Left lung (tissue), 10 donors: ENCODE measurements around the gene HYCC2. TPM values are rescaled to one million over a fixed set of nuclear protein-coding genes. Genes with fewer than 3 reads are reported as not detected.
A peak's percentile ranks its signal among the peaks of the same experiment; 100 is the strongest.

Experiments used
- ATAC-seq: fragments of 200-7000 bp; cut with Tn5 transposase; one replicate; pipeline ENCODE4 v1.9.1; 2020; ENCODE audit warnings: moderate library complexity
- DNase-seq, 4 donors: peaks; one replicate each; pipeline ENCODE4 v3.0.0-alpha.2; 2013 to 2020
- H3K27ac ChIP-seq, 2 donors: fragments of 200-600 bp; sonication (generic) in 1 of 2; one replicate each; pipeline versions ENCODE4 v1.5.0 to v1.8.0; 2020 to 2021
- H3K27me3 ChIP-seq, 2 donors: fragments of 200-600 bp; sonication (generic) in 1 of 2; one replicate each; pipeline versions ENCODE4 v1.5.0 to v1.8.0; 2020 to 2021
- H3K36me3 ChIP-seq, 2 donors: fragments of 200-600 bp; sonication (generic) in 1 of 2; one replicate each; pipeline versions ENCODE4 v1.5.0 to v1.8.0; 2020 to 2021
- H3K4me1 ChIP-seq, 2 donors: fragments of 200-600 bp; one replicate each; pipeline ENCODE4 v1.8.0; 2021
- H3K4me3 ChIP-seq, 2 donors: fragments of 200-600 bp; sonication (generic) in 1 of 2; one replicate each; pipeline versions ENCODE4 v1.5.0 to v1.8.0; 2020 to 2021; ENCODE audit warnings: mild to moderate bottlenecking in 1 of 2
- H3K9me3 ChIP-seq, 2 donors: fragments of 200-600 bp; sonication (generic) in 1 of 2; one replicate each; pipeline versions ENCODE4 v1.5.0 to v1.8.0; 2020 to 2021
- intact Hi-C, 2 donors: fragments of 100-400 bp; cut with DNase I; formaldehyde crosslinking; loops; one replicate each; pipeline versions ENCODE4 v1.11.2 to v1.14.2; 2022
- polyA plus RNA-seq, 6 donors: library from polyadenylated mRNA; unstranded; fragments of 120-200 nt; gene quantifications; one replicate each; pipeline ENCODE4 v1.2.1, GENCODE V29; 2013; ENCODE audit not compliant: insufficient read length in 6 of 6
- total RNA-seq, 2 donors: library from RNA; stranded (reverse); fragmentation: NEBNext Ultra II Directional; extraction: Animal tissue kit (Norgen Biotek cat#: 25700); gene quantifications; one replicate each; pipeline ENCODE4 v1.2.1, GENCODE V29; 2021
- TF ChIP-seq, protein P1 (sequence below), 2 donors: fragments of 200-600 bp; sonication (generic) in 1 of 2; IDR thresholded peaks; one replicate each; pipeline versions ENCODE4 v1.5.0 to v1.8.0; 2021; ENCODE audit warnings: antibody characterized with exemption in 2 of 2
- donor health status: DM: no; HTN: yes; CAD: no.
- donor health status: DM: no; HTN: no; CAD: no.

The HYCC2 gene
- total and polyA plus RNA-seq, 8 donors: 13.4 to 37.9 (median 14.9) TPM

DNA sequence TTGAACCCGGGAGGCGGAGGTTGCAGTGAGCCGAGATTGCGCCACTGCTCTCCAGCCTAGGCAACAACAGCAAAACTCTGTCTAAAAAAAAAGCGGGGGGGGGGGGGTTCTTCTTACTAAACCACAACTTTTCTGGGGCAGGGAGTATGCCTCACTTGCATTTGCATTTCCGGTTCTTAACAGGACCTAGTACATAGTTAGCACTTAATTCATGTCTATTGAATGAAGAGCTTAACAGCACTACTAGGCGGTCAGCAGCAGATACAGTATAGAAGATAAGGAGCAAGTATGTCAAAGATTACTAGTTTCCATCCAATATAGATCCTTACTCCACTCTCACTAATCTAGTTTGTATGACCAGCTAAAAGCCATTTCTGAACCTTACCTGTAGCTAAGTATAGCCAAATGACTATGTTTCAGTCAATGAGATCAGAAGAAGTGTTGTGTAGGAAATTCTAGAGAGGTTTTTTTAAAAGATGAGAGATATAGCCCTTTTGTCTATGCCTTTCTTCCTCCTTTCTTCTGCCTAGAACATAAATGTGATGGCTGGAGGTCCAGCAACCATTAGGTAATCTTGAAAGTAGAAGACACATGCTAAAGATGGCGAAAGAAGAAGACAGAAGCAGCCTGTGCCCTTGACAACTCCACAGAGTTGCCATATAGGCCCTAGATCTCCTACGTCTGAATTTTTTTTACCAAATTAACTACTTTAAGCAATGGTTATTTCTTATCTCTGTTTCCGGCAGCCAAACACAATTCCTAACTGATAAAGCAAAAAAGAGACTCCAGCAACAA is 11.3 kb downstream of the HYCC2 start:
- H3K9me3 ChIP-seq: no peaks in the 10 kb centered on the region
- H3K27me3 ChIP-seq: no peaks in the 10 kb centered on the region
- intact Hi-C loops: no loop called here
- H3K36me3 ChIP-seq: no peaks in the 10 kb centered on the region
- H3K4me3 ChIP-seq: no peak overlapping the region
- H3K4me1 ChIP-seq: peaks cover 0 to 38% of the 10 kb centered on the region in 2 donors
- TF ChIP-seq, protein P1, sequence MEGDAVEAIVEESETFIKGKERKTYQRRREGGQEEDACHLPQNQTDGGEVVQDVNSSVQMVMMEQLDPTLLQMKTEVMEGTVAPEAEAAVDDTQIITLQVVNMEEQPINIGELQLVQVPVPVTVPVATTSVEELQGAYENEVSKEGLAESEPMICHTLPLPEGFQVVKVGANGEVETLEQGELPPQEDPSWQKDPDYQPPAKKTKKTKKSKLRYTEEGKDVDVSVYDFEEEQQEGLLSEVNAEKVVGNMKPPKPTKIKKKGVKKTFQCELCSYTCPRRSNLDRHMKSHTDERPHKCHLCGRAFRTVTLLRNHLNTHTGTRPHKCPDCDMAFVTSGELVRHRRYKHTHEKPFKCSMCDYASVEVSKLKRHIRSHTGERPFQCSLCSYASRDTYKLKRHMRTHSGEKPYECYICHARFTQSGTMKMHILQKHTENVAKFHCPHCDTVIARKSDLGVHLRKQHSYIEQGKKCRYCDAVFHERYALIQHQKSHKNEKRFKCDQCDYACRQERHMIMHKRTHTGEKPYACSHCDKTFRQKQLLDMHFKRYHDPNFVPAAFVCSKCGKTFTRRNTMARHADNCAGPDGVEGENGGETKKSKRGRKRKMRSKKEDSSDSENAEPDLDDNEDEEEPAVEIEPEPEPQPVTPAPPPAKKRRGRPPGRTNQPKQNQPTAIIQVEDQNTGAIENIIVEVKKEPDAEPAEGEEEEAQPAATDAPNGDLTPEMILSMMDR (IDR thresholded peaks at IDR 0.05): no peak
- peak overlapping the region in 1 of 2 donors; percentile 61 for H3K27ac ChIP-seq
- ATAC-seq: peak; percentile 51
- DNase-seq: no peak

DNA sequence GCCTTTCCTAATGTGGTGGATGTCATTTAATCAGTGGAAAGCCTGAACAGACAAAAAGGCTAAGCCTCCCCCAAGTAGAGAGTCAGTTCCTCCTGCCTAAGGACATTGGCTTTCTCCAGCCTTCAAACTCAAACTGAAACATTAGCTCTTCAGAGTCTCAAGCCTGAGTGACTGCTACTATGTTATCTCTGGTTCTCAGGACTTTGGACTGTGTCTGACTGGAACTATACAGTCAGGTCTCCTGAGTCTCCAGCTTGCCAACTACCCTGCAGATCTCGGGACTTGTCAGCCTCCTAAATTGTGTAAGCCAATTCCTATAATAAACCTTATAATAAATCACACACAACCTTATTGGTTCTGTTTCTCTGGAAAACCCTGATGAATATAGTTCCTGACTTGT is 12.6 kb downstream of the HYCC2 start:
- Histone ChIP-seq H3K4me1 (peaks cover 0 to 36% of the 10 kb centered on the region in 2 donors), H3K27me3 (no peaks in the 10 kb centered on the region), H3K9me3 (no peaks in the 10 kb centered on the region), H3K36me3 (peaks cover 0 to 1% of the 10 kb centered on the region in 2 donors), H3K4me3 (no peak overlapping the region), H3K27ac (peak overlapping the region in 1 of 2 donors; percentile 61)
- intact Hi-C loops: no loop called here
- DNase-seq (no peak), ATAC-seq (no peak)
- TF ChIP-seq, protein P1 (IDR thresholded peaks at IDR 0.05): no peak

DNA sequence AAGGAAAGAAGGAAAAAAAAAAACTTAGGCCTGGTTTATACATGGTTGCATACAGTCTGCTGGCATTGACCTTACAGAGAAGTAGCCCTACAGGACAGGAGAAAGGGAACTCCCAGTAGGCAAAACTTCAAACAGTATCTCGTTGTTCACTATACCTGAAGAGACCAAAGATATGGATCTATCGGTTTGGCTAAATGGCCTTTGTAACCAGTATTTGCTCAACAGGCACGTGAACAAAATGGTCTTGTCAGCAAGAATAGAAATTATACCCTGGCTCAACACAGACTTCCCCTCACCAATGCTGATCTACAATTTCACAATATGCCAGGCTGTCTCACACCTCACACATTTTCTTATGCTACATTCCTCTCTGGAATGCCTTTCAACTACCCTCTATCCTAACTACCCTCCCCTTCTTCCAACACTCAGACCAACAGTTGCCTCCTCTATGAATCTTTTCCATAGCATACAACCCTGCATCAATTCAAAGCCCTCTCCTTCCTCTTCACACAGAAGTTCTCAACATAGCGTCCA is 13.7 kb downstream of the HYCC2 start:
- Histone ChIP-seq H3K27me3 (no peaks in the 10 kb centered on the region), H3K9me3 (no peaks in the 10 kb centered on the region), H3K4me1 (peaks cover 0 to 40% of the 10 kb centered on the region in 2 donors), H3K36me3 (peaks cover 0 to 4% of the 10 kb centered on the region in 2 donors), H3K4me3 (no peak overlapping the region), H3K27ac (peak overlapping the region in 1 of 2 donors; percentile 53)
- ATAC-seq (no peak), DNase-seq (no peak)
- intact Hi-C loops: no loop called here
- TF ChIP-seq, protein P1 (IDR thresholded peaks at IDR 0.05): no peak

DNA sequence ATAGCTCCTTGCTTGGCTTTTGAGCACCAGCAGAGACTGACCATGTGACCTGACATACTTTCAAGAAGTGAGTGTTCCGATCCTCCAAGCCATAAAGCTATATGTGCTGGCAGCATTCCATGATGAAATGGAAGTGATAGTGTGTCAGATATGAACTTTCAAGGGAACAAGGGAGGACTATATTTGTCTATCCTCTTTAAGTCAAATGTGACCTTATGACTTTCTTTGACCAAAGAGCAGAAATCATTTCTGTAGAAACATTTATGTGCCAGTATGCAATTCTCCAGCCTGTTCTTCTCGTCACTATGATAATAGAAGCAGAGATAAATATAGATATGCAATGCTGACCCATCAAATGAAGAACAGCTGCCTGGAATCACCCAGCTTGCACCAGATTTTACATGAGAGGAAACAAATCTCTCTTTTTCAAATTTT is 14.4 kb downstream of the HYCC2 start:
- Histone ChIP-seq H3K27ac (peak overlapping the region in 1 of 2 donors; percentile 53), H3K36me3 (peaks cover 0 to 4% of the 10 kb centered on the region in 2 donors), H3K27me3 (no peaks in the 10 kb centered on the region), H3K4me3 (no peak overlapping the region), H3K4me1 (peaks cover 0 to 46% of the 10 kb centered on the region in 2 donors), H3K9me3 (no peaks in the 10 kb centered on the region)
- TF ChIP-seq, protein P1 (IDR thresholded peaks at IDR 0.05): no peak
- DNase-seq (peak in 1 of 4 donors; percentile 13), ATAC-seq (no peak)
- intact Hi-C loops: no loop called here

DNA sequence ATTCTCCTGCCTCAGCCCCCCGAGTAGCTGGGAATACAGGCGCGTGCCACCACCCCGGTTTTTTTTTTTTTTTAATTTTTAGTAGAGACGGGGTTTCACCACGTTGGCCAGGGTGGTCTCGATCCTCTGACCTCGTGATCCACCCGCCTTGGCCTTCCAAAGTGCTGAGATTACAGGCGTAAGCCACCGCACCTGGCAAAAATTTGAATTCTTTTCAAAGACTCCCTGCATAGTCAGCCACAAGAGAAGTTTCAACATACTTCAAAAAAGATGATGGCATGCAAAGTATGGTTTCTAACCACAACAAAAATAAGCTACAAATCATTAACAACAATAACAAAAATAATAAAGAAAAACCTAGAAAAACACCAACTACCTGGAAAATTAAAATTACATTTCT is 22.0 kb downstream of the HYCC2 start:
- TF ChIP-seq, protein P1 (IDR thresholded peaks at IDR 0.05): no peak
- Histone ChIP-seq H3K4me3 (no peak overlapping the region), H3K27ac (no peak overlapping the region), H3K9me3 (no peaks in the 10 kb centered on the region), H3K27me3 (no peaks in the 10 kb centered on the region), H3K4me1 (peaks cover 0 to 12% of the 10 kb centered on the region in 2 donors), H3K36me3 (peaks cover 0 to 4% of the 10 kb centered on the region in 2 donors)
- ATAC-seq (no peak), DNase-seq (no peak)
- intact Hi-C loops: no loop called here
